ENCODE results near the gene SMIM30.
"Not testable (repeated sequence)": the region's sequence is repeated elsewhere in the genome, so short reads cannot be mapped to it uniquely, and the experiment has no call there.

The SMIM30 gene

GRCh38 chr7:113118074-113118959 is at the start of gene SMIM30:
TSS of gene SMIM30 (minus strand) at chr7:113118554. CDS start at chr7:113117578, 976 bp downstream.
- peak; percentile 89 for DNase-seq (ENCODE audit: low spot score)

- DNase-seq (ENCODE audit: low spot score) = not testable (repeated sequence)
Observed at GRCh38 chr7:113166176-113166575, 47.8 kb upstream of the SMIM30 start.

GRCh38 chr7:113161050-113161449 is 42.7 kb upstream of the SMIM30 start:
- no peak for DNase-seq (ENCODE audit: low spot score)

GRCh38 chr7:113159746-113160339 is 41.5 kb upstream of the SMIM30 start:
- DNase-seq (ENCODE audit: low spot score) = peak; percentile 71

- no peak for DNase-seq (ENCODE audit: low spot score)
Observed at GRCh38 chr7:113158756-113159155, 40.4 kb upstream of the SMIM30 start.

GRCh38 chr7:113154117-113154516 is 35.8 kb upstream of the SMIM30 start:
- no peak for DNase-seq (ENCODE audit: low spot score)

- peak; percentile 26 for DNase-seq (ENCODE audit: low spot score)
Observed at GRCh38 chr7:113144817-113145216, 26.5 kb upstream of the SMIM30 start.

- no peak for DNase-seq (ENCODE audit: low spot score)
Observed at GRCh38 chr7:113143486-113144257, 25.3 kb upstream of the SMIM30 start.

GRCh38 chr7:113142385-113143119 is 24.2 kb upstream of the SMIM30 start:
- DNase-seq (ENCODE audit: low spot score) = no peak

GRCh38 chr7:113141803-113142202 is 23.4 kb upstream of the SMIM30 start:
- no peak for DNase-seq (ENCODE audit: low spot score)

GRCh38 chr7:113140956-113141355 is 22.6 kb upstream of the SMIM30 start:
- no peak for DNase-seq (ENCODE audit: low spot score)

GRCh38 chr7:113137241-113137640 is 18.9 kb upstream of the SMIM30 start:
- no peak for DNase-seq (ENCODE audit: low spot score)

- no peak for DNase-seq (ENCODE audit: low spot score)
Observed at GRCh38 chr7:113134025-113134424, 15.7 kb upstream of the SMIM30 start.

GRCh38 chr7:113131367-113131766 is 13.0 kb upstream of the SMIM30 start:
- DNase-seq (ENCODE audit: low spot score) = no peak

GRCh38 chr7:113128031-113128430 is 9.7 kb upstream of the SMIM30 start:
- DNase-seq (ENCODE audit: low spot score) = no peak

GRCh38 chr7:113125728-113126127 is 7.4 kb upstream of the SMIM30 start:
- no peak for DNase-seq (ENCODE audit: low spot score)

- no peak for DNase-seq (ENCODE audit: low spot score)
Observed at GRCh38 chr7:113122744-113123143, 4.4 kb upstream of the SMIM30 start.

- DNase-seq (ENCODE audit: low spot score) = no peak
Observed at GRCh38 chr7:113120647-113121046, 2.3 kb upstream of the SMIM30 start.

GRCh38 chr7:113119429-113119828 is 1.1 kb upstream of the SMIM30 start:
- DNase-seq (ENCODE audit: low spot score) = no peak

GRCh38 chr7:113117374-113117774 is 980 bp downstream of the SMIM30 start:
- DNase-seq (ENCODE audit: low spot score) = not testable (repeated sequence)

- DNase-seq (ENCODE audit: low spot score) = peak; percentile 10
Observed at GRCh38 chr7:113113912-113114311, 4.4 kb downstream of the SMIM30 start.

GRCh38 chr7:113109718-113110117 is 8.6 kb downstream of the SMIM30 start:
- no peak for DNase-seq (ENCODE audit: low spot score)
